DOHH2 (cell line): ENCODE data around the gene RASIP1.
"Not testable (repeated sequence)": the region's sequence is repeated elsewhere in the genome, so short reads cannot be mapped to it uniquely, and the experiment has no call there.

Experiments used
- CTCF ChIP-seq: fragments of 200-600 bp; sonication (generic); IDR thresholded peaks from one replicate; pipeline ENCODE4 v1.5.1; 2014; ENCODE audit warnings: antibody characterized with exemption, mild to moderate bottlenecking, low read depth, low read length; ENCODE audit not compliant: poor library complexity, severe bottlenecking
- EZH2phosphoT487 ChIP-seq: fragments of 200-600 bp; sonication (generic); IDR thresholded peaks from 2 replicates; pipeline ENCODE4 v1.6.1; 2017; ENCODE audit warnings: borderline replicate concordance, mild to moderate bottlenecking, antibody characterized with exemption, low read length, moderate library complexity, mixed read lengths

DNA sequence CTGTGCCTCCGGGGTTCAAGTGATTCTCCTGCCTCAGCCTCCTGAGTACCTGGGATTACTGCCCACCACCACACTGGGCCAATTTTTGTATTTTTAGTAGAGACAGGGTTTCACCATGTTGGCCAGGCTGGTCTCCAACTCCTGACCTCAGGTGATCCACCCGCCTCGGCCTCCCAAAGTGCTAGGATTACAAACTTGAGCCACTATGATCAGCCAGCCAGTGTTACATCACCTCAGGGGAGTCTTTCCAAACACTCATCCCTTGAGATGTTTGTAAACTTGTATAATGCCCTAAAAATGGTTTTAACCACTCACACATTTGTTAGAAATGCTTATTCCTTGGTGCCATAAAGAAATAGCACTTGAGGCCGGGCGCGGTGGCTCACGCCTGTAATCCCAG, 46.0 kb upstream of the RASIP1 start:
- not testable (repeated sequence) for TF ChIP-seq CTCF, EZH2phosphoT487
